Nephron progenitor cell (in vitro differentiated cells): Measurements from ENCODE around the gene CAMK2A.

Experiments used
- DNase-seq: peaks from one replicate; pipeline ENCODE4 v3.0.0; 2021
- H3K27ac Mint-ChIP-seq: 2 replicates; pipeline ENCODE4 v1.8.0; 2021; ENCODE audit warnings: mild to moderate bottlenecking, moderate library complexity, mixed read lengths
- H3K27me3 Mint-ChIP-seq: 2 replicates; pipeline ENCODE4 v1.8.0; 2021; ENCODE audit warnings: mild to moderate bottlenecking, low read depth, mixed read lengths; ENCODE audit not compliant: poor library complexity
- H3K36me3 Mint-ChIP-seq: 2 replicates; pipeline ENCODE4 v1.8.0; 2021; ENCODE audit warnings: low read depth, mixed read lengths
- H3K4me1 Mint-ChIP-seq: 2 replicates; pipeline ENCODE4 v1.8.0; 2021; ENCODE audit warnings: mixed read lengths
- H3K4me3 Mint-ChIP-seq: 2 replicates; pipeline ENCODE4 v1.8.0; 2021; ENCODE audit warnings: mild to moderate bottlenecking, moderate library complexity, mixed read lengths
- H3K9me3 Mint-ChIP-seq: 2 replicates; pipeline ENCODE4 v1.8.0; 2021; ENCODE audit warnings: mild to moderate bottlenecking, moderate library complexity, mixed read lengths
- CTCF ChIP-seq: fragments of 200-600 bp; sonication (generic); IDR thresholded peaks from 2 replicates; pipeline ENCODE4 v1.5.0; 2021; ENCODE audit warnings: antibody characterized with exemption

Gene CAMK2A

GRCh38 chr5:150203832-150204589, 85.6 kb downstream of the CAMK2A start:
- H3K27ac Mint-ChIP-seq = peak overlapping the region; percentile 10
- no peak for TF ChIP-seq CTCF
- peaks cover 10% of the 10 kb centered on the region for H3K27me3 Mint-ChIP-seq
- DNase-seq = no peak
- H3K9me3 Mint-ChIP-seq = no peaks in the 10 kb centered on the region
- peaks cover 22% of the 10 kb centered on the region for H3K4me1 Mint-ChIP-seq
- no peak overlapping the region for H3K4me3 Mint-ChIP-seq
- H3K36me3 Mint-ChIP-seq = no peaks in the 10 kb centered on the region

- no peaks in the 10 kb centered on the region for H3K36me3 Mint-ChIP-seq
- no peak for TF ChIP-seq CTCF
- peaks cover 13% of the 10 kb centered on the region for H3K27me3 Mint-ChIP-seq
- no peaks in the 10 kb centered on the region for H3K9me3 Mint-ChIP-seq
- H3K27ac Mint-ChIP-seq = no peak overlapping the region
- H3K4me3 Mint-ChIP-seq = no peak overlapping the region
- peaks cover 16% of the 10 kb centered on the region for H3K4me1 Mint-ChIP-seq
- DNase-seq = no peak
Measured at GRCh38 chr5:150202501-150202900, 87.1 kb downstream of the CAMK2A start.

GRCh38 chr5:150197476-150197875, 92.1 kb downstream of the CAMK2A start:
- Mint-ChIP-seq H3K27ac (no peak overlapping the region), H3K27me3 (peaks cover 17% of the 10 kb centered on the region)
- DNase-seq = no peak

GRCh38 chr5:150196986-150197385, 92.6 kb downstream of the CAMK2A start:
- Mint-ChIP-seq H3K27me3 (peaks cover 16% of the 10 kb centered on the region), H3K27ac (no peak overlapping the region), H3K4me3 (no peak overlapping the region), H3K36me3 (no peaks in the 10 kb centered on the region), H3K9me3 (no peaks in the 10 kb centered on the region), H3K4me1 (peaks cover 26% of the 10 kb centered on the region)
- no peak for TF ChIP-seq CTCF
- DNase-seq = no peak

More at GRCh38 chr5:150197476-150197875, 92.1 kb downstream of the CAMK2A start:
- peaks cover 26% of the 10 kb centered on the region for H3K4me1 Mint-ChIP-seq
- no peak overlapping the region for H3K4me3 Mint-ChIP-seq
- H3K9me3 Mint-ChIP-seq = no peaks in the 10 kb centered on the region
- TF ChIP-seq CTCF = no peak
- no peaks in the 10 kb centered on the region for H3K36me3 Mint-ChIP-seq

- Mint-ChIP-seq H3K4me1 (peaks cover 30% of the 10 kb centered on the region), H3K27me3 (peaks cover 21% of the 10 kb centered on the region), H3K9me3 (no peaks in the 10 kb centered on the region), H3K36me3 (no peaks in the 10 kb centered on the region), H3K27ac (no peak overlapping the region), H3K4me3 (no peak overlapping the region)
- TF ChIP-seq CTCF = no peak
- no peak for DNase-seq
Measured at GRCh38 chr5:150196514-150196913, 93.1 kb downstream of the CAMK2A start.
